Measurements from ENCODE around the gene ZNF554. TPM values are rescaled to one million over a fixed set of nuclear protein-coding genes. Genes with fewer than 3 reads are reported as not detected.

The ZNF554 gene
- total and polyA plus RNA-seq, 8 donors, result 2.1 to 9.0 (median 8.3) TPM

DNA sequence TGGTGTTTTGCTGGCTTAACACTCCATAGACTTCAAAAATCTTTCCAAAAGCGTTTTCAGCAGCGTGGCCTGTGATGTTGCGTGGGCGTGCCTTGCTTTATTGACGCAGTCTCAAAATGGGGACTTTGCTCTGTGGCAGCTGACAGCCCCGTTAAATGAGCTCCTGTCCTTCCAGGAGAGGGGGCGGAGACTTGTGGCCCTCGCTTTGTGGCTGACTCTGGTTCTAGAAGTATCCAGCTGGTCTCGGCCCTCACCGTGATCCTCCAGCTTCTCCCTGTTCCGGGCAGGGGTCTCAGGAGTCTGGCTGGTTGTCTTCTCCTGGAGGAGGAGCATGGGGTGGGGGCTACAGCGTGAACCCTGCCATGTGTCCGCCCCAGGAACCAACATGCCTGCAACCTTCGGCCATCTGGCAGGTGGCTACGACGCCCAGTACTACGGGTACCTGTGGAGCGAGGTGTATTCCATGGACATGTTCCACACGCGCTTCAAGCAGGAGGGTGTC is 8.4 kb upstream of the ZNF554 start:
- ATAC-seq (no peak), DNase-seq (peak in 1 of 4 donors; percentile 38)
- H3K4me1 ChIP-seq, result no peaks in the 10 kb centered on the region
- H3K4me3 ChIP-seq, result no peak overlapping the region
- intact Hi-C loops (cut with DNase I), result no loop called here
- no peaks in the 10 kb centered on the region for H3K27me3 ChIP-seq
- H3K36me3 ChIP-seq, result peaks cover 0 to 81% of the 10 kb centered on the region in 2 donors
- H3K9me3 ChIP-seq, result no peaks in the 10 kb centered on the region
- no peak overlapping the region for H3K27ac ChIP-seq
- TF ChIP-seq, protein P1, sequence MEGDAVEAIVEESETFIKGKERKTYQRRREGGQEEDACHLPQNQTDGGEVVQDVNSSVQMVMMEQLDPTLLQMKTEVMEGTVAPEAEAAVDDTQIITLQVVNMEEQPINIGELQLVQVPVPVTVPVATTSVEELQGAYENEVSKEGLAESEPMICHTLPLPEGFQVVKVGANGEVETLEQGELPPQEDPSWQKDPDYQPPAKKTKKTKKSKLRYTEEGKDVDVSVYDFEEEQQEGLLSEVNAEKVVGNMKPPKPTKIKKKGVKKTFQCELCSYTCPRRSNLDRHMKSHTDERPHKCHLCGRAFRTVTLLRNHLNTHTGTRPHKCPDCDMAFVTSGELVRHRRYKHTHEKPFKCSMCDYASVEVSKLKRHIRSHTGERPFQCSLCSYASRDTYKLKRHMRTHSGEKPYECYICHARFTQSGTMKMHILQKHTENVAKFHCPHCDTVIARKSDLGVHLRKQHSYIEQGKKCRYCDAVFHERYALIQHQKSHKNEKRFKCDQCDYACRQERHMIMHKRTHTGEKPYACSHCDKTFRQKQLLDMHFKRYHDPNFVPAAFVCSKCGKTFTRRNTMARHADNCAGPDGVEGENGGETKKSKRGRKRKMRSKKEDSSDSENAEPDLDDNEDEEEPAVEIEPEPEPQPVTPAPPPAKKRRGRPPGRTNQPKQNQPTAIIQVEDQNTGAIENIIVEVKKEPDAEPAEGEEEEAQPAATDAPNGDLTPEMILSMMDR (IDR thresholded peaks at IDR 0.05), result no peak

GRCh38 chr19:2811735-2812413 is 7.8 kb upstream of the ZNF554 start:
- DNase-seq, result peak in 1 of 4 donors; percentile 66
- intact Hi-C loops (cut with DNase I), result no loop called here
- no peak overlapping the region for H3K4me3 ChIP-seq
- peaks cover 0 to 75% of the 10 kb centered on the region in 2 donors for H3K36me3 ChIP-seq
- H3K9me3 ChIP-seq, result no peaks in the 10 kb centered on the region
- no peaks in the 10 kb centered on the region for H3K4me1 ChIP-seq
- H3K27ac ChIP-seq, result no peak overlapping the region
- ATAC-seq, result no peak
- H3K27me3 ChIP-seq, result no peaks in the 10 kb centered on the region
- TF ChIP-seq, protein P1 (IDR thresholded peaks at IDR 0.05), result no peak

DNA sequence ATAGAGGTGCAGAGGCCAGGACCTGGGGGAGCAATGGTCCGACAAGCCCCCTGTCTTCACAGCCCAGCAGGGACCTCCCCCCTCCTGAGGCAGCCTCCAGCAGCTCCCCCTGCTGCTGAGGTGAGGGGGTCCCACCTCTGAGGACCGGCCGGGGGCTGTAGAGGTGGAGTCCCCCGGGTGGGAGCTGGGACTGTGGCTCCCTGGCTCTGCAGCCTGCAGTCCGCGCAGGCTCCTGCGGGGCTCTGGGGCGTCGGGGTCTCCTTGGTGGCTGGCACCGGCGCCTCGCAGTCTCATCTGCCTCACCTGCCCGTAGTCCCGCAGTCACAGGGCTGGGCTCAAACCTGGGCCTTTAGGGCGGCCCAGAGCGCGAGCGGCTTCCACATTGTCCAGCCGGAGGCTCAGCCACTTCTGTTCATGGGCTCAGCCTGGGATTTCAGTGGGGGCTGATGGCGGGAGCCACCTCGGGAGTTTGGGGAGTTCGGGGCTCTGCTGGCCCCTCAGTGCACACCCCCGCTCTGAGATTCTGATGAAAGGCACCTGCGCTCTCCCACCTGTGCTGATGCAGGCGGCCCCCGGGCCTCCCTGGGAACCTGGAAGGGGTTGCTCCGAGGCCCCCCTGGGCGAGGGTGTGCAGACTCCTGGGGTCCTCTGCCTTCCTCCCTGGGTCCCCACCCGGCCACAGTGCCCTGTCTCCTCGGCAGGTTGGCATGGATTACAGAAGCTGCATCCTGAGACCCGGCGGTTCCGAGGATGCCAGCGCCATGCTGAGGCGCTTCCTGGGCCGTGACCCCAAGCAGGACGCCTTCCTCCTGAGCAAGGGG is 7.0 kb upstream of the ZNF554 start:
- no peaks in the 10 kb centered on the region for H3K4me1 ChIP-seq
- ATAC-seq, result no peak
- intact Hi-C loops (cut with DNase I), result no loop called here
- TF ChIP-seq, protein P1 (IDR thresholded peaks at IDR 0.05), result no peak
- peaks cover 0 to 68% of the 10 kb centered on the region in 2 donors for H3K36me3 ChIP-seq
- H3K27ac ChIP-seq, result no peak overlapping the region
- no peaks in the 10 kb centered on the region for H3K27me3 ChIP-seq
- H3K9me3 ChIP-seq, result no peaks in the 10 kb centered on the region
- peak in 1 of 4 donors; percentile 66 for DNase-seq
- H3K4me3 ChIP-seq, result no peak overlapping the region

DNA sequence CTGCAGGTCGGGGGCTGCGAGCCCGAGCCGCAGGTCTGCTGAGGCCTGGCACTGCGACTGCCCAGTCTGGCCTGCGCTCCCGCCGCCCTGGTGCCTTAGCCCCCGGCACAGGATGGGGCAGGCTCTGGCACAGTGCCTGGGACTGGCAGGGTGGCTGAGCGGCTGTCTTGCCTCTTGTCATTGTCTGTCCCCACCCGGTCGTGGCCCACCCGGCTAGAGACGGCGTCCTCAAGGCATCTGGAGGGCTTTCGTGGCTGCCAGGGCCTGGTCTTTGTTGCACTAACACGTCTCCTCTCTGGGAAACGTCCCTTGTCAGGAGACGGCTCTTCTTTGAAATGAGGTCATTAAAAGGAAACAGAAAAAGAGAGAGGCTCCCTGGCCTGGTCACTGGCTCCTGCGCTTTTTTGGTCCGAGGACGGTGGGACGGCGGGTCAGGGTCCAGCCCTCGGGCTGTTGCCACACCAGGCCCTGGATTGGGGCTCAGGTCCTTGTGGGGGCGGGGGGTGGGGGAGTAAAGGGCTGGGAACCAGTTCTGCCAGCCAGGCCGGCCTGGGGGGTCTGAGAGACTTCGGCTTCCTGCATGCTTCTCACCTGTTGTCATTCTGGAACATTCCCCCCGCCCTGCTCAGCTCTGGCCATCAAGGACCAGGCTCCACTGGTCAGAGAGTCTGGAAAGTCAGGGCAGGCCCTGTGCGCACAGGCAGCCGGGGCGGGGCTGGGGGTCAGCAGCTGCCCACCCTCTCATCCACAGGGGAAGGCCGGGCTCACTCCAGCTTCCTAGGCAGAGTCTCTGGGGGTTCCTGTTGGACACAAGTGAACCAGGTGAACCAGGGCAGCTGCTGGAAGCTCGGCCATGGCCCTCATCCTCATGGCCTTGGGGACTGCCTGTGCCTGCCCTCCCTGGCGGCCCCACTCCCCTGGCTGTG is 6.2 kb upstream of the ZNF554 start:
- H3K36me3 ChIP-seq, result peaks cover 0 to 59% of the 10 kb centered on the region in 2 donors
- H3K4me1 ChIP-seq, result no peaks in the 10 kb centered on the region
- H3K9me3 ChIP-seq, result no peaks in the 10 kb centered on the region
- ATAC-seq (no peak), DNase-seq (peak in 1 of 4 donors; percentile 72)
- no peak overlapping the region for H3K4me3 ChIP-seq
- H3K27ac ChIP-seq, result no peak overlapping the region
- intact Hi-C loops (cut with DNase I), result no loop called here
- TF ChIP-seq, protein P1 (IDR thresholded peaks at IDR 0.05), result no peak
- no peaks in the 10 kb centered on the region for H3K27me3 ChIP-seq

Data from left lung (tissue), 10 donors.